Measurements from ENCODE around the gene TGFB2.
A peak's percentile ranks its signal among the peaks of the same experiment; 100 is the strongest.

TGFB2 gene

GRCh38 chr1:218353656-218354055 lies 8.5 kb downstream of the TGFB2 start:
- H4K91ac ChIP-seq (ENCODE audit: low read depth, low read length), result no peak overlapping the region
- no peak overlapping the region for H2BK120ac ChIP-seq (ENCODE audit: insufficient read depth, low read length, poor library complexity)
- H3K27me3 ChIP-seq (ENCODE audit: insufficient read depth, low read length), result no peaks in the 10 kb centered on the region
- no peaks in the 10 kb centered on the region for H3K9me3 ChIP-seq (ENCODE audit: insufficient read depth, low read depth, low read length)
- no CpG with 5 or more reads among the region's 4 CpGs for WGBS (ENCODE audit: extremely low coverage, insufficient coverage, insufficient read length)
- no peak overlapping the region for H3K4me2 ChIP-seq (ENCODE audit: low read length)
- H3K27ac ChIP-seq (ENCODE audit: low read depth, low read length), result no peak overlapping the region
- H3K18ac ChIP-seq (ENCODE audit: low read length), result no peak overlapping the region
- H3K14ac ChIP-seq (ENCODE audit: low read length), result no peak overlapping the region
- H3K4ac ChIP-seq (ENCODE audit: low read depth, low read length), result no peak overlapping the region
- no peaks in the 10 kb centered on the region for H3K36me3 ChIP-seq (ENCODE audit: control insufficient read depth in 1 of 2, insufficient read depth in 2 of 2, low read length in 2 of 2)
- no peak overlapping the region for H2BK12ac ChIP-seq (ENCODE audit: low read length)
- no peaks in the 10 kb centered on the region for H3K79me1 ChIP-seq (ENCODE audit: low read length)
- H3K4me1 ChIP-seq (ENCODE audit: control insufficient read depth in 1 of 2, insufficient read depth in 2 of 2, low read length in 2 of 2), result no peaks in the 10 kb centered on the region
- no peak overlapping the region for H4K8ac ChIP-seq (ENCODE audit: low read depth, low read length)
- no peak overlapping the region for H3K4me3 ChIP-seq (ENCODE audit: low read depth, low read length)
- H3K9ac ChIP-seq (ENCODE audit: low read length), result no peak overlapping the region
- no peaks in the 10 kb centered on the region for H3K79me2 ChIP-seq (ENCODE audit: control insufficient read depth, insufficient read depth, low read length, poor library complexity)
- H3K23ac ChIP-seq (ENCODE audit: low read length), result no peak overlapping the region
- no peak overlapping the region for H4K12ac ChIP-seq (ENCODE audit: low read depth, low read length)
- DNase-seq, result peak; percentile 86 to 88
- no peak overlapping the region for H2AFZ ChIP-seq (ENCODE audit: insufficient read depth, low read length, poor library complexity)
- no peak overlapping the region for H2AK5ac ChIP-seq (ENCODE audit: low read length)
- no peak overlapping the region for H2BK5ac ChIP-seq (ENCODE audit: low read depth, low read length, poor library complexity)

GRCh38 chr1:218355278-218355677 lies 10.1 kb downstream of the TGFB2 start:
- H3K14ac ChIP-seq (ENCODE audit: low read length), result no peak overlapping the region

GRCh38 chr1:218357211-218357892 lies 12.2 kb downstream of the TGFB2 start:
- Histone ChIP-seq H2BK12ac (ENCODE audit: low read length) (no peak overlapping the region), H3K4me2 (ENCODE audit: low read length) (no peak overlapping the region), H3K36me3 (ENCODE audit: control insufficient read depth in 1 of 2, insufficient read depth in 2 of 2, low read length in 2 of 2) (no peaks in the 10 kb centered on the region), H2AK5ac (ENCODE audit: low read length) (no peak overlapping the region), H4K12ac (ENCODE audit: low read depth, low read length) (no peak overlapping the region), H3K79me2 (ENCODE audit: control insufficient read depth, insufficient read depth, low read length, poor library complexity) (no peaks in the 10 kb centered on the region), H3K27me3 (ENCODE audit: insufficient read depth, low read length) (no peaks in the 10 kb centered on the region), H2AFZ (ENCODE audit: insufficient read depth, low read length, poor library complexity) (no peak overlapping the region), H2BK120ac (ENCODE audit: insufficient read depth, low read length, poor library complexity) (no peak overlapping the region), H3K79me1 (ENCODE audit: low read length) (no peaks in the 10 kb centered on the region), H4K91ac (ENCODE audit: low read depth, low read length) (no peak overlapping the region), H3K14ac (ENCODE audit: low read length) (no peak overlapping the region), H3K18ac (ENCODE audit: low read length) (no peak overlapping the region), H3K9ac (ENCODE audit: low read length) (no peak overlapping the region), H3K23ac (ENCODE audit: low read length) (no peak overlapping the region), H3K9me3 (ENCODE audit: insufficient read depth, low read depth, low read length) (no peaks in the 10 kb centered on the region), H3K27ac (ENCODE audit: low read depth, low read length) (no peak overlapping the region), H2BK5ac (ENCODE audit: low read depth, low read length, poor library complexity) (no peak overlapping the region), H3K4ac (ENCODE audit: low read depth, low read length) (no peak overlapping the region), H3K4me1 (ENCODE audit: control insufficient read depth in 1 of 2, insufficient read depth in 2 of 2, low read length in 2 of 2) (no peaks in the 10 kb centered on the region), H4K8ac (ENCODE audit: low read depth, low read length) (no peak overlapping the region), H3K4me3 (ENCODE audit: low read depth, low read length) (no peak overlapping the region)
- WGBS (ENCODE audit: extremely low coverage, insufficient coverage, insufficient read length), result no CpG with 5 or more reads among the region's 10 CpGs
- peak; percentile 53 to 84 for DNase-seq

More at GRCh38 chr1:218355278-218355677, 10.1 kb downstream of the TGFB2 start:
- no peak overlapping the region for H4K91ac ChIP-seq (ENCODE audit: low read depth, low read length)
- no peak overlapping the region for H3K27ac ChIP-seq (ENCODE audit: low read depth, low read length)
- H2AFZ ChIP-seq (ENCODE audit: insufficient read depth, low read length, poor library complexity), result no peak overlapping the region
- H2BK5ac ChIP-seq (ENCODE audit: low read depth, low read length, poor library complexity), result no peak overlapping the region
- no peak overlapping the region for H2AK5ac ChIP-seq (ENCODE audit: low read length)
- H3K4me1 ChIP-seq (ENCODE audit: control insufficient read depth in 1 of 2, insufficient read depth in 2 of 2, low read length in 2 of 2), result no peaks in the 10 kb centered on the region
- no peak overlapping the region for H3K4me2 ChIP-seq (ENCODE audit: low read length)
- no peak overlapping the region for H4K12ac ChIP-seq (ENCODE audit: low read depth, low read length)
- no peak overlapping the region for H3K23ac ChIP-seq (ENCODE audit: low read length)
- H3K9ac ChIP-seq (ENCODE audit: low read length), result no peak overlapping the region
- no peaks in the 10 kb centered on the region for H3K27me3 ChIP-seq (ENCODE audit: insufficient read depth, low read length)
- H3K9me3 ChIP-seq (ENCODE audit: insufficient read depth, low read depth, low read length), result no peaks in the 10 kb centered on the region
- no peak overlapping the region for H3K4ac ChIP-seq (ENCODE audit: low read depth, low read length)
- no peaks in the 10 kb centered on the region for H3K79me1 ChIP-seq (ENCODE audit: low read length)
- H2BK12ac ChIP-seq (ENCODE audit: low read length), result no peak overlapping the region
- H4K8ac ChIP-seq (ENCODE audit: low read depth, low read length), result no peak overlapping the region
- no CpG with 5 or more reads among the region's 4 CpGs for WGBS (ENCODE audit: extremely low coverage, insufficient coverage, insufficient read length)
- H3K4me3 ChIP-seq (ENCODE audit: low read depth, low read length), result no peak overlapping the region
- H2BK120ac ChIP-seq (ENCODE audit: insufficient read depth, low read length, poor library complexity), result no peak overlapping the region
- H3K79me2 ChIP-seq (ENCODE audit: control insufficient read depth, insufficient read depth, low read length, poor library complexity), result no peaks in the 10 kb centered on the region
- H3K36me3 ChIP-seq (ENCODE audit: control insufficient read depth in 1 of 2, insufficient read depth in 2 of 2, low read length in 2 of 2), result no peaks in the 10 kb centered on the region
- DNase-seq, result no peak
- H3K18ac ChIP-seq (ENCODE audit: low read length), result no peak overlapping the region

- H2BK120ac ChIP-seq (ENCODE audit: insufficient read depth, low read length, poor library complexity), result no peak overlapping the region
- no peak overlapping the region for H3K4ac ChIP-seq (ENCODE audit: low read depth, low read length)
- no peaks in the 10 kb centered on the region for H3K36me3 ChIP-seq (ENCODE audit: control insufficient read depth in 1 of 2, insufficient read depth in 2 of 2, low read length in 2 of 2)
- no peaks in the 10 kb centered on the region for H3K79me2 ChIP-seq (ENCODE audit: control insufficient read depth, insufficient read depth, low read length, poor library complexity)
- no peak overlapping the region for H3K4me2 ChIP-seq (ENCODE audit: low read length)
- no peak overlapping the region for H3K23ac ChIP-seq (ENCODE audit: low read length)
- H3K4me3 ChIP-seq (ENCODE audit: low read depth, low read length), result no peak overlapping the region
- H2AK5ac ChIP-seq (ENCODE audit: low read length), result no peak overlapping the region
- H3K9ac ChIP-seq (ENCODE audit: low read length), result no peak overlapping the region
- H3K4me1 ChIP-seq (ENCODE audit: control insufficient read depth in 1 of 2, insufficient read depth in 2 of 2, low read length in 2 of 2), result no peaks in the 10 kb centered on the region
- no peak overlapping the region for H3K18ac ChIP-seq (ENCODE audit: low read length)
- no peak overlapping the region for H2BK12ac ChIP-seq (ENCODE audit: low read length)
- no peak overlapping the region for H4K8ac ChIP-seq (ENCODE audit: low read depth, low read length)
- H3K27ac ChIP-seq (ENCODE audit: low read depth, low read length), result no peak overlapping the region
- DNase-seq, result no peak
- H2BK5ac ChIP-seq (ENCODE audit: low read depth, low read length, poor library complexity), result no peak overlapping the region
- H3K14ac ChIP-seq (ENCODE audit: low read length), result no peak overlapping the region
- no peaks in the 10 kb centered on the region for H3K27me3 ChIP-seq (ENCODE audit: insufficient read depth, low read length)
- H3K79me1 ChIP-seq (ENCODE audit: low read length), result no peaks in the 10 kb centered on the region
- no peak overlapping the region for H2AFZ ChIP-seq (ENCODE audit: insufficient read depth, low read length, poor library complexity)
- no peaks in the 10 kb centered on the region for H3K9me3 ChIP-seq (ENCODE audit: insufficient read depth, low read depth, low read length)
- no peak overlapping the region for H4K91ac ChIP-seq (ENCODE audit: low read depth, low read length)
- no peak overlapping the region for H4K12ac ChIP-seq (ENCODE audit: low read depth, low read length)
- no CpG with 5 or more reads among the region's 3 CpGs for WGBS (ENCODE audit: extremely low coverage, insufficient coverage, insufficient read length)
Observed at GRCh38 chr1:218357893-218358232, 12.7 kb downstream of the TGFB2 start.

All from trophoblast cell (in vitro differentiated cells and primary cell).